KMS-11 (cell line): ENCODE results near the gene LCA5L.

ENCODE experiments used
- H2AFZ ChIP-seq: fragments of 200-600 bp; sonication (generic); 2 replicates; pipeline ENCODE4 v1.6.1; 2016; ENCODE audit warnings: antibody characterized with exemption, mixed run types, low read depth
- H3K27ac ChIP-seq: fragments of 200-600 bp; sonication (generic); 2 replicates; pipeline ENCODE4 v1.6.1; 2016; ENCODE audit warnings: mild to moderate bottlenecking, mixed run types
- H3K27me3 ChIP-seq: fragments of 200-600 bp; sonication (generic); 2 replicates; pipeline ENCODE4 v1.6.1; 2017; ENCODE audit warnings: mild to moderate bottlenecking, low read depth, mixed run types, moderate library complexity; ENCODE audit not compliant: insufficient read depth
- H3K36me3 ChIP-seq: fragments of 200-600 bp; sonication (generic); 2 replicates; pipeline ENCODE4 v1.6.1; 2017; ENCODE audit warnings: mild to moderate bottlenecking, mixed run types; ENCODE audit not compliant: insufficient read depth
- H3K4me1 ChIP-seq: fragments of 200-600 bp; sonication (generic); 2 replicates; pipeline ENCODE4 v1.6.1; 2016; ENCODE audit warnings: mild to moderate bottlenecking, low read depth, mixed run types; ENCODE audit not compliant: poor library complexity, severe bottlenecking
- H3K4me2 ChIP-seq: fragments of 200-600 bp; sonication (generic); 2 replicates; pipeline ENCODE4 v1.7.0; 2016; ENCODE audit warnings: mild to moderate bottlenecking, mixed run types
- H3K4me3 ChIP-seq: fragments of 200-600 bp; sonication (generic); IDR thresholded peaks from 2 replicates; pipeline ENCODE4 v1.6.1; 2017; ENCODE audit warnings: low read depth, low read length, mixed read lengths; ENCODE audit not compliant: insufficient read depth
- H3K79me2 ChIP-seq: fragments of 200-600 bp; sonication (generic); 2 replicates; pipeline ENCODE4 v1.6.1; 2016; ENCODE audit warnings: low read depth, mixed run types; ENCODE audit not compliant: insufficient read depth
- H3K9ac ChIP-seq: fragments of 200-600 bp; sonication (generic); 2 replicates; pipeline ENCODE4 v1.6.1; 2016; ENCODE audit warnings: mild to moderate bottlenecking, mixed run types
- H4K20me1 ChIP-seq: fragments of 200-600 bp; sonication (generic); 2 replicates; pipeline ENCODE4 v1.6.1; 2016; ENCODE audit warnings: mild to moderate bottlenecking, mixed run types; ENCODE audit not compliant: insufficient read depth
- CTCF ChIP-seq: fragments of 200-600 bp; sonication (generic); conservative IDR thresholded peaks from 2 replicates; pipeline ENCODE4 v1.6.1; 2017; ENCODE audit warnings: low read depth, mild to moderate bottlenecking, antibody characterized with exemption, low read length, moderate library complexity, mixed read lengths

LCA5L gene

DNA sequence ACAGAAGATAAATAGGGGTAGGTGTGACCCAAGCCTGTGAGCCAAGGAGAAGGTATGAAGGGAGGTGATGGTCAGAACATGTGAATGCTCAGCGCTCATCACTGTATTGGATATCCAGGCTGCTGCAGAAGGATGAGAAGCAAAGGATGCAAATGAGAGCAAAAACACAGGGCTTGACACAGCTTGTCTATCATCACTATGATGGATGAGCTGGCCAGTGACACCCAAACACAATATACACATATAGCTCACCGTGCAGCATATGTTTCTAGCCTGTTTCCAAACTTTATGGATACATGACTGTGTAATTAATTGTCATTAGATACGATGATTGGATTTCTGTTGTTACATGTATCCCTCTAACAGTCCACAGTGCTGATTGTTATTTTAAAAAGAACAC lies 82.8 kb downstream of the LCA5L start:
- no peaks in the 10 kb centered on the region for H3K27me3 ChIP-seq
- H3K4me3 ChIP-seq: no peak overlapping the region
- H3K36me3 ChIP-seq: no peaks in the 10 kb centered on the region
- H3K79me2 ChIP-seq: no peaks in the 10 kb centered on the region
- H3K4me1 ChIP-seq: no peaks in the 10 kb centered on the region
- H2AFZ ChIP-seq: no peak overlapping the region
- no peak overlapping the region for H3K4me2 ChIP-seq
- no peak overlapping the region for H3K9ac ChIP-seq
- H3K27ac ChIP-seq: no peak overlapping the region
- TF ChIP-seq CTCF: no peak
- H4K20me1 ChIP-seq: no peaks in the 10 kb centered on the region

GRCh38 chr21:39359382-39359781 lies 86.2 kb downstream of the LCA5L start:
- no peak overlapping the region for H3K4me3 ChIP-seq
- no peak overlapping the region for H3K27ac ChIP-seq
- no peaks in the 10 kb centered on the region for H4K20me1 ChIP-seq
- no peak overlapping the region for H3K9ac ChIP-seq
- no peaks in the 10 kb centered on the region for H3K27me3 ChIP-seq
- no peaks in the 10 kb centered on the region for H3K79me2 ChIP-seq
- TF ChIP-seq CTCF: no peak
- no peak overlapping the region for H2AFZ ChIP-seq
- no peak overlapping the region for H3K4me2 ChIP-seq
- H3K4me1 ChIP-seq: no peaks in the 10 kb centered on the region
- no peaks in the 10 kb centered on the region for H3K36me3 ChIP-seq
